Measurements from ENCODE around the gene COL4A1. TPM values are rescaled to one million over a fixed set of nuclear protein-coding genes. Genes with fewer than 3 reads are reported as not detected.
"Not testable (repeated sequence)": the region's sequence is repeated elsewhere in the genome, so short reads cannot be mapped to it uniquely, and the experiment has no call there.

Gene COL4A1
- total and polyA plus RNA-seq, 2 donors = 334 to 1,096 TPM

DNA sequence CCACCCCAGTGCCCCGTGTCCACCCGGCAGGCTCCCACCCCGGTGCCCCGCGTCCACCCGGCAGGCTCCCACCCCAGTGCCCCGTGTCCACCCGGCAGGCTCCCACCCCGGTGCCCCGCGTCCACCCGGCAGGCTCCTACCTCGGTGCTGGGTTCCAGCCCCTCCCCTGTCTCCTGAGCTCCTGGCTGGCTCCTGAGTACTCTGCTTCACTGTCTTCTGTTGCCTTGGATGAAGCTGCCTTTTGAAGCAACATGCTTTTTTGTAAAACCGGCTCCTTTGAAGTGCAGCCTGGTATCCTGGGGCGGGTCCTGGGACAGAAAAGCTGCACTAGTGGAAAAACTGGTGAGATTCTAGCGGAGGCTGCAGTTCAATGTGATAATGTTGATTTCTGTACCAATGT is 6.8 kb upstream of the COL4A1 start:
- H3K4me1 ChIP-seq (ENCODE audit: insufficient read depth); DNase-seq (ENCODE audit: extremely low spot score); H3K4me3 ChIP-seq (ENCODE audit: low read depth, low read length); H3K36me3 ChIP-seq (ENCODE audit: insufficient read depth); H3K27ac ChIP-seq (ENCODE audit: low read depth): not testable (repeated sequence)
- WGBS = 57% methylated on average over 9 of the region's 16 CpGs

DNA sequence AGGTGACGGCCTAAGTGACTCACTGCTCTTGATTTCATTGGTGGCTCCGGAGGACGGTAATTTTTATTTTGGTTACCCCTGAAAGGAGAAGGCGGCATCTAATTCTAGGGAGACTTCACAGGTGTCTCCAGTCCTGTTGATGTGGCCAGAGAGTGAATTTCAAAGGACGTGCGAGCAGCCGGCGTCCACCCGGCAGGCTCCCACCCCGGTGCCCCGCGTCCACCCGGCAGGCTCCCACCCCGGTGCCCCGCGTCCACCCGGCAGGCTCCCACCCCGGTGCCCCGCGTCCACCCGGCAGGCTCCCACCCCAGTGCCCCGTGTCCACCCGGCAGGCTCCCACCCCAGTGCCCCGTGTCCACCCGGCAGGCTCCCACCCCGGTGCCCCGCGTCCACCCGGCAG is 6.3 kb upstream of the COL4A1 start:
- not testable (repeated sequence) for H3K4me1 ChIP-seq (ENCODE audit: insufficient read depth); H3K36me3 ChIP-seq (ENCODE audit: insufficient read depth); DNase-seq (ENCODE audit: extremely low spot score); H3K27ac ChIP-seq (ENCODE audit: low read depth); H3K4me3 ChIP-seq (ENCODE audit: low read depth, low read length)
- 79% methylated on average over 21 of the region's 29 CpGs for WGBS

DNA sequence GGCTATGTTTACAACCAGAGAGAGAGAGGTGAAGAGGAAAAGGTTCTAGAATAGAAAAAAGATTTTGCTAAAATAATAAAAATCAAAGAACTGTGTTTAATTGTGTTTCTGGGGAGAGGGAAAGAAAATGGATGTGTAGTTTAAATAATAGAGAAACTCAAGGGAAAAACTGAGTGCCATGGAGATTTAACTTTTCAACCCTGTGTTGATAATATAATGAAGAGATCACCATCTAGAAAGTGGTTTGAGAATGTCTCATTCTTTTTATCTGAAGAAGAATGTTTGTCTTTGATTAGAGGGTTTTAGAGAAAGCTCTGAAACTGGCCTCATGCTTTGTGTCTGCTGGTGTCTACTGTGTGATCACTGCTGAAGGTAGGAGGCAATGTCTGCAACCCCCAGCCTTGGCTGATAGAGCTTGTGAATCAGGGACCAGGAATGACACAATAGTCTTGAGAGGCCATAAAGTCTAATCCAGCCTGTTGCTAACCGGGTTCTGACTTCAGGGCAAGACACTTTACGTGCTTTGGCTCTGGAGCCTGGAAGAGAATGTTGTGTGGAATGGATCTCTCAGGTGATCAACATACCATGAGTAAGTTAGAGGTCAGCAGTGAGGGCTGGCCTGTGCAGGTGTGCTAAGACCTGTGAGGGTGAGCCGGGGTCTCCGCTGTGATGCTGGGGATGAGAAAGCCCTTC is 5.5 kb upstream of the COL4A1 start:
- Histone ChIP-seq H3K27ac (ENCODE audit: low read depth) (no peak overlapping the region), H3K4me3 (ENCODE audit: low read depth, low read length) (no peak overlapping the region), H3K4me1 (ENCODE audit: insufficient read depth) (no peaks in the 10 kb centered on the region), H3K36me3 (ENCODE audit: insufficient read depth) (no peaks in the 10 kb centered on the region)
- DNase-seq (ENCODE audit: extremely low spot score) = no peak
- WGBS = 56% methylated on average over 4 of the region's 4 CpGs

DNA sequence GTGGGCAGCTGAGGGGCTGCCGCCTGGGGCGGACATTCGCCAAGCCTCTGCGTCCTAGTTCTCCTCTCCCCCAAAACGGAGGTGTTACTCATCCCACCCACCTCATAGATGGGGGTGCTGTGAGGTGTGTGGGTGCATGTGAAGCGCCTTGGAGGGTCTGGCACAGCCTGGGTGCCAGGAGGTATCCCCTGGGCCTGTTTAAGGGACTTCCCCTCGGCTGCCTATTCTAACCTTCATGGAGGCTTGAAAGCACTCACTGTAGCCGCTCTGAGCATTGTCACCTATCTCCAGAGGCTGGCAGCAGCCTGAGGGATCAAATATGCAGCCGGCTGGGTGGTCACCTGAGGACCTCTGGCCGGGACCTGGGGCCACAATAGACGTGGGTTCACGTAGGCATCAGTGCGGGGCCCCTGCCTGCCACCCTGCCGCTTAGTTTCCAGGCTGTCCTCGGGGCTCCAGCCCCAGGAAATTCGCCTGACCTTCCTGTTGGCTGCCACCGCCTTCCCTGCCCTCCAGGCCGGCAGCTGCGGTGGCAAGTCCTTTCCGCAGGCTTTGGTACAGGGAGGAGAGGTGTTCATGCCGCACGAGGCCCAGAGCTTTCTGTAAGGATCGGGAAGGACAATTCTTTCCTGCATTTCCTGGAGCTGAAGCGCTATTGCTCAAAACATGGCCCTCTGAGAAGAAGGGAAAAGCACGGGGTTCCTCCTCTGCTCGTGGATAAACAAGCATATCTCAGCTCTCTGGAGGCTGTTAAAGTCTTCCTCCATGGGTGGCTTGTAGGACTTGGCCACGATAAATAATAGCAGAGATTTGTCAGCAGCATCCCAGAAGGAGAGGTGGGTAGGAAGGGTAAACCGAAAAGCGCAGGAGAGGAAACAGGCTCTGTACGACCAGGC is 4.7 kb upstream of the COL4A1 start:
- Histone ChIP-seq H3K27ac (ENCODE audit: low read depth) (no peak overlapping the region), H3K36me3 (ENCODE audit: insufficient read depth) (no peaks in the 10 kb centered on the region), H3K4me3 (ENCODE audit: low read depth, low read length) (no peak overlapping the region), H3K4me1 (ENCODE audit: insufficient read depth) (no peaks in the 10 kb centered on the region)
- DNase-seq (ENCODE audit: extremely low spot score) = no peak
- 52% methylated on average over 30 of the region's 30 CpGs for WGBS

DNA sequence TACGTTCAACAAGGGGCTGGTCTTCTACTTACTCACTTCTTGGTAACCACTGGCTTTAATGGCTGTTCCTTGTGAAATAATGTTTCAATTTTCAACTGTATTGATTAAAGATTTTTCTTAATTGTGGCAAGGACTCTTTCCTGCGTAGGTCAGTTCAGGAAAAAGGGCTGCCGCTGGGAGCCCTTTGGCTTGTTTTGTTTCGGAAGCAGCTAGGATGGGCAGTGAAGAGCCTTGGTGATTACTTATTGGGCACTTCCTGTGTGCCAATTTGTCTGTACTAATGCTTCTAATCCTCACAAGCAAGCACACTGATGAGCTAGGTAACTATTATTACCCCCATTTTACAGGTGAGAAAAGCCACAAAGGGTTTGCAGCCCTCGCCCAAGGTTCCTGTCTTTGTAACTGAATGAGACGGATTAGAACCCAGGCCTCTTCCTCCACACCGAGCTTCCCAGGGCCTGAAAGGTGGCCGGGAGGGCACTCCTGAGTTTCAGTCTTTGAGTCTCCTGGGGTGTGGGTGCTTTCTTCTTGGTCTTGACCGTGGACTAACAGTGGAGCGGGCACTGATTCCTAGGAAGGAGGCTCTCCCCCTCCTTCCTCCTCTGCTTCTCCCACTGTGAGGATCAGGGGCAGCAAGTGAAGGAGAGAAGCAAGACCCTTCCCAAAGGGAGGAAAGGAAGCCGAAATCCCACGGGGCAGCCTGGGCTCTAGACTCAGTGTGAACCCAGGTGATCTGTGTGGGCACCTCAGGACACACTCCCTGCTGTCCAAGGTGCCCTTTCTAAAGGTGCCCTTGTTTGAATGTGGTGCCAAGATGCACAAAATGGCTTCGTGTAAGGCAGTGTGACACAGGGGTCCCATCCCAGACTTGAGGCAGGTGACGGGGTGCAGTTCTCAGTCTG is 3.8 kb upstream of the COL4A1 start:
- Histone ChIP-seq H3K27ac (ENCODE audit: low read depth) (no peak overlapping the region), H3K4me3 (ENCODE audit: low read depth, low read length) (no peak overlapping the region), H3K36me3 (ENCODE audit: insufficient read depth) (no peaks in the 10 kb centered on the region), H3K4me1 (ENCODE audit: insufficient read depth) (no peaks in the 10 kb centered on the region)
- no peak for DNase-seq (ENCODE audit: extremely low spot score)
- WGBS = 68% methylated on average over 14 of the region's 14 CpGs

DNA sequence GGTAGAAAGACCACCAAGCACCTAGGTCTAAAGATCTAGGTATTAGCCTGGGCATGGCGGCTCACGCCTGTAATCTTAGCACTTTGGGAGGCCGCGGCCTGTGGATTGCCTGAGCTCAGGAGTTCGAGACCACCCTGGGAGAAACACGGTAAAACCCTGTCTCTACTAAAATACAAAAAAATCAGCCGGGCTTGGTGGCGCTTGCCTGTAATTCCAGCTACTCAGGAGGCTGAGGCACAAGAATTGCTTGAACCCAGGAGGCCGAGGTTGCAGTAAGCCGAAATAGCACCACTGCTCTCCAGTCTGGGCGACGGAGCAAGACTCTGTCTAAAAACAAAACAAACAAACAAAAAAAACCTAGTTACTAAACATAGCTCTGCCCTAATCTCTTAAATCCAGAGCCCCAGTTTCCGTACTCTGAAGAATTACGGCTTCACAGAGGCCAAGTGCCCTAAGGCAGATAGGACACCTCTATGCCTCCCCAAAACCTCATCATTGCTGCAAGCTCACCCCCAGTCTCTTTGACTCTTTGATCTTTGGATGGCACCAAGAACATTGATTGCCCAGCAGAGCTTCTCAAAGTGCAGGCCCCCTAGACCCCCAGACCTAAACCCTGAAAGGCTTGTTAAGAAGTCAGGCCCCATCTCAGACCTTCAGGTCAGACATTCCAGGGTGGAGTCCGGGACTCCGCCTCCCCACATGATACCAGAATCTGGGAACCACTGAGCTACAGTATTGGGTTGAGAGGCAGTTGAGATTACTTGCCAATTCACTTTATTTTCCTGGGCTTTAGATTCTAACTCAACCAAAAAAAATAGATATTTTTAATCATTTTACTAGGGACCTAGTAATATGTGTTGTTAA is 2.9 kb upstream of the COL4A1 start:
- H3K27ac ChIP-seq (ENCODE audit: low read depth) = no peak overlapping the region
- 56% methylated on average over 16 of the region's 16 CpGs for WGBS
- H3K36me3 ChIP-seq (ENCODE audit: insufficient read depth) = no peaks in the 10 kb centered on the region
- no peak for DNase-seq (ENCODE audit: extremely low spot score)
- H3K4me1 ChIP-seq (ENCODE audit: insufficient read depth) = no peaks in the 10 kb centered on the region
- H3K4me3 ChIP-seq (ENCODE audit: low read depth, low read length) = no peak overlapping the region

DNA sequence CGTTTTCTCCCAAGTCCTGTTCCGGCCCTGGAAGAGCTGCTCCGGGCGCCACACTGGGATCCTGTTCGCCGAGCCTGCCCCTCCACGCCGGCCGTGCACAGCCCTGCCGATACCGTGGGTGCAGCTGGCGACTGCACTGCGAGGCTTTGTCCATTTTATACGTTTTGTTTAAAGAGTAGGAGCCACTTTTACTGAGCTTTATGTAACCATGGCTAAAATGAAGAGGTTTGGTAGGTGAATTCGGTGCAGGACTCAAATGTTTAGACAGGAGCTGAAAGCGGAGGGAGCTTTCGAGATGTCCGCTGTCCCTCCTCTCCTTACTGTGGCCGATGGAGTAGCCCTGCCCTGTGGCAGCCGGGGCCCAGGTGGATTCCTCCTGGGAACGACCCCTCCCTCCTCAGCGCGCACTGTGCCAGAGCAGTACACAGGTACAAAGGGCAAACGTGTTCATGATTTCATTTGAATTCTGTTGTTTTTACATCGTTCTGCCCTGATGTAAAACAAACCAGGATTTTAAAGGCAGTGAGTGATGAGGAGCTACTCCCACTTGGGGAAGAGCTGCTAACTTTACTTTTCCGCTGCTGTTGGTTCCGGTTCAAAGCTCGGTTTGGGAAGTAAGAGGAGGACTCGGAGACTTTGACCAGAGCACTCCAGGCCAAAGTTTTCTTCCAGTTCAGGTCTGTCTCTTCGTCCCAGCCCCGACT is 1.9 kb upstream of the COL4A1 start:
- Histone ChIP-seq H3K4me1 (ENCODE audit: insufficient read depth) (no peaks in the 10 kb centered on the region), H3K27ac (ENCODE audit: low read depth) (peak overlapping the region; percentile 26), H3K4me3 (ENCODE audit: low read depth, low read length) (peak overlapping the region; percentile 70), H3K36me3 (ENCODE audit: insufficient read depth) (no peaks in the 10 kb centered on the region)
- 8% methylated on average over 31 of the region's 31 CpGs for WGBS
- DNase-seq (ENCODE audit: extremely low spot score) = no peak

DNA sequence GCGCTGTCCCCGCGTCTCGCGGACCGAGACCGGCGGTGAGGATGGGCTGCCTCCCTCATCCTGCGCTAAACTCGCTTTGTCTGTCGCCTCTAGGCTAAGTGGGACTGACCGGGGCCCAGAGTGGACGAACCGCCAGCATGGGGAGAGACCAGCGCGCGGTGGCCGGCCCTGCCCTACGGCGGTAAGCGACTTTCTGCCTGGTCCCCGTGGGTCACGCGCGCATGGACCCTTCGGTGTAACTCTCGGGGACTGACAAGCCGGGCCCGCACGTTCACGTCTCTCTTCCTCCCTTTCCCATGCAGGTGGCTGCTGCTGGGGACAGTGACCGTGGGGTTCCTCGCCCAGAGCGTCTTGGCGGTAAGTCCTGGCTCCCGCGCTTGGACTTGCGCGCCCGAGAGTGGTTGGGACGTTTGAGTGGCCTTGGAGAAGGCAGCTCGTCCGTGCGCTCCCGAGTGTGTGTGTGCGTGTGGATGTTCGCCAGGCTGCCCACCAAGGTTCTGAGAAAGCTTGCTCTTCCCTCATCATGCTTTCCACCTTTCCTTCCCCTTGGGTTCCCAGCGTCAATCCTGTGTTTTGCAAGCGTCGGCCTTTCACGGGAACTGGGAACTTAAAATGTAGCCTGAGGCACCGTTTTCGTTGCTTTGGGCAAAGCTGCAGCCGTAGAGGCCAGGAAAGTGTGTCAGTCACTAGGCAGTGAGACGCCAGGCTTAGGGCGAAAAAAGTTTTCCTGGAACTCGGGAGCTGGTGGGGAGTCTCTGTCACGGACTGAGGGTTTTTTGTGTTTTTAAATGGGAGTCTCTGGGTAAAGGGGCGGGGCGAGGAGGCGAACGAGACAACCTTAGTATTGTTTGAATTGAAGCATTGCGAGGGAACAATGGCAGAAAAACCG is 1.1 kb upstream of the COL4A1 start:
- DNase-seq (ENCODE audit: extremely low spot score) = no peak
- WGBS = under 1% methylated on average over 64 of the region's 64 CpGs
- peak overlapping the region; percentile 90 for H3K27ac ChIP-seq (ENCODE audit: low read depth)

DNA sequence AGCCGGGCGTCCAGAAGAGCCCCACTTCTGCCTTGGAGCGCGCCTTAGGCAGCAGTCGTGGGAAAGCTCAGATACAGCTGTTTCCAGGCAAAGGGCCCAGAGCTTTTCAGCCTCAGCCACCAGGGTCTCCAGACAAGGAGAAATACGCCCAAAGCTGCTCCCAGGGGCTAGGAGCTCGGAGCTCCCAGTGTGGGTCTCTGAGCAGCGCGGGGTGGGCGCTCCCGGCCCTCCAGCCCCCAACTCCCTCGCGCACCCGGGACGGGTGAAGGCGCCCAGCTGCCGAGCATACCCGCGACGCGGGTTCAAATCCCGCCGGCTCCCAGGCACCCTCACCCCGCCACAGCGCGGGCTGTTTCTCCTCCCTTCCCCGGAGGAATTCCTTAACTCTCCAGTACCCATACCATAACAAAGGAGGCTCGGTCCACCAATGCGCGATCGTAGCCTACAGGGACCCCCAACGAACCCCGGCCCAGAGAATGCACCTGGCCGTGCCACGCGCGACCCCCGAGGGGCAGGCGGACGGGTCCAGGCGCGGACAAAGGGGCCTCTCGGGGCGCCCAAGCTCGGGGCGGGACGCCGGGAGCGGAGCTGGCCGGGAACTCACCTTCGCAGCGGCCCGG is 507 bp downstream of the COL4A1 start:
- Histone ChIP-seq H3K36me3 (ENCODE audit: insufficient read depth) (no peaks in the 10 kb centered on the region), H3K27ac (ENCODE audit: low read depth) (peak overlapping the region; percentile 90), H3K4me3 (ENCODE audit: low read depth, low read length) (peak overlapping the region; percentile 70), H3K4me1 (ENCODE audit: insufficient read depth) (no peaks in the 10 kb centered on the region)
- no peak for DNase-seq (ENCODE audit: extremely low spot score)
- WGBS = under 1% methylated on average over 53 of the region's 53 CpGs

More for the DNA sequence above, 1.1 kb upstream of the COL4A1 start:
- peak overlapping the region; percentile 70 for H3K4me3 ChIP-seq (ENCODE audit: low read depth, low read length)
- H3K4me1 ChIP-seq (ENCODE audit: insufficient read depth) = no peaks in the 10 kb centered on the region
- H3K36me3 ChIP-seq (ENCODE audit: insufficient read depth) = no peaks in the 10 kb centered on the region

DNA sequence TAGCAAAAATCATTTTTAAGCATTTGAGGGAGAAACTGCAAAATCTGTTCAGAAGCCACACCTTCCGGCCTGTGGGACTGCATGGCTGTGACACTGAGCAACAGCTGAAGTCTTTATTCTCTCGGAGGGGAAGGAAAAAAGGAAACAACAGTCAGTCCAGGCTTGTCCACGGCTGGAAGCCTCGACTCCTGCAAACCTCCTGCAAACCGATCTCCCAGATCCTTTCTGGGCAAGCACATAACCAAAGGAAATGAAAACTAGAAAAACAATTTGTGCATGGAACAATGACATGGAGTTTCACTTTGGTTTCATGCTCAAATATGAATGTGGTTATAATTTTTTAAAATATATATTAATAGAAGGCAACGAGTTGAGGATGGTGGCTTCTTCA is 1.0 kb downstream of the COL4A1 start:
- Histone ChIP-seq H3K27ac (ENCODE audit: low read depth) (no peak overlapping the region), H3K4me1 (ENCODE audit: insufficient read depth) (no peaks in the 10 kb centered on the region), H3K4me3 (ENCODE audit: low read depth, low read length) (peak overlapping the region; percentile 70), H3K36me3 (ENCODE audit: insufficient read depth) (no peaks in the 10 kb centered on the region)
- no peak for DNase-seq (ENCODE audit: extremely low spot score)
- WGBS = 8% methylated on average over 6 of the region's 6 CpGs

DNA sequence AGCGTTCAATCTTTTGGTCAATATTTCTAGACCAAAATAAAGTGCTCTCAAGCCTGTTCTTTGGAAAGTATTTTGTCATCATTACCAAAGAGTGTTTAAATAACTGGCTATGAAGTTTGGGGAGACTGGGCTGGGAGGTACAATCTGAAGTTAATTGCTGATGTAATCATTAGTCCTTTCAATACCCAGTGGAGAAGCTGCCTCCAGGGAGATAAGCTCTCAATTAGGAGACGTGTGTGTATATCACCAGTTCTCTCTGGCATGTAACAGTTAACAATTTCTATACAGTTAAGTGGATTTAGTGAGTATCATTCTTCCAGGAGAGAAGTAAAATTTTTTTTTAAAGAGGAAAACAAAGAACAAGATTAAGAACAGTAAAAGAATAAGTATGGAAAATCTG is 1.4 kb downstream of the COL4A1 start:
- peak overlapping the region; percentile 70 for H3K4me3 ChIP-seq (ENCODE audit: low read depth, low read length)
- 35% methylated on average over 2 of the region's 2 CpGs for WGBS
- H3K27ac ChIP-seq (ENCODE audit: low read depth) = no peak overlapping the region
- H3K36me3 ChIP-seq (ENCODE audit: insufficient read depth) = no peaks in the 10 kb centered on the region
- H3K4me1 ChIP-seq (ENCODE audit: insufficient read depth) = no peaks in the 10 kb centered on the region
- no peak for DNase-seq (ENCODE audit: extremely low spot score)
